Superior temporal gyrus (tissue), 1 donor: ENCODE measurements around the gene PRCD.
"Not testable (repeated sequence)": the region's sequence is repeated elsewhere in the genome, so short reads cannot be mapped to it uniquely, and the experiment has no call there.

Source experiments
- DNase-seq: peaks from one replicate; pipeline ENCODE4 v3.0.0-alpha.2; 2016; ENCODE audit errors: extremely low spot score

The PRCD gene

DNA sequence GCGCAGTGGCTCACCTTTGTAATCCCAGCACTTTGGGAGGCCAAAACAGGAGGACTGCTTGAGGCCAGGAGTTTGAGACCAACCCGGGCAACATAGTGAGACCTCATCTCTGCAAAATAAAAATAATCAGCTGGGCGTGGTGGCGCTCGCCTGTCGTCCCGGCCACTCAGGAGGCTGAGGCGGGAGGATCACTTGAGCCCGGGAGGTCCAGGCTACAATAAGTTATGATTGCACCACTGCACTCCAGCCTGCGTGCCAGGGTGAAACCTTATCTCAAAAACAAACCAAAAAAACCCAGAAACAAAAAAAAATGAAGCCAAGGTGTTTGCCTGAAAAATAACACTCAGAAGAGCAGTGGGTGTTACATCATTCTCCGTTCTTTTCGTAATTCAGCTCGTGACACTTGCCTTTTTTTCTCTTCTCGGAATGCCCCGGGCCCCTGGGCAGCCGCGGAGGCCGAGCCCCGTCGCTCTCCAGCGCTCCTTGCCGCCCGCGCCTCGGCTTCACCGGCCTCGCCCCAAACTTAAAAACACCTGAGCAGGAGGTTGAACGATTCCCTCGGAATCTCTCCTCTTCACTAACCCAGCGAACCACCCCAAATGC lies 17.0 kb downstream of the PRCD start:
- DNase-seq, result no peak

GRCh38 chr17:76557368-76558197 lies 17.7 kb downstream of the PRCD start:
- peak; percentile 92 for DNase-seq

DNA sequence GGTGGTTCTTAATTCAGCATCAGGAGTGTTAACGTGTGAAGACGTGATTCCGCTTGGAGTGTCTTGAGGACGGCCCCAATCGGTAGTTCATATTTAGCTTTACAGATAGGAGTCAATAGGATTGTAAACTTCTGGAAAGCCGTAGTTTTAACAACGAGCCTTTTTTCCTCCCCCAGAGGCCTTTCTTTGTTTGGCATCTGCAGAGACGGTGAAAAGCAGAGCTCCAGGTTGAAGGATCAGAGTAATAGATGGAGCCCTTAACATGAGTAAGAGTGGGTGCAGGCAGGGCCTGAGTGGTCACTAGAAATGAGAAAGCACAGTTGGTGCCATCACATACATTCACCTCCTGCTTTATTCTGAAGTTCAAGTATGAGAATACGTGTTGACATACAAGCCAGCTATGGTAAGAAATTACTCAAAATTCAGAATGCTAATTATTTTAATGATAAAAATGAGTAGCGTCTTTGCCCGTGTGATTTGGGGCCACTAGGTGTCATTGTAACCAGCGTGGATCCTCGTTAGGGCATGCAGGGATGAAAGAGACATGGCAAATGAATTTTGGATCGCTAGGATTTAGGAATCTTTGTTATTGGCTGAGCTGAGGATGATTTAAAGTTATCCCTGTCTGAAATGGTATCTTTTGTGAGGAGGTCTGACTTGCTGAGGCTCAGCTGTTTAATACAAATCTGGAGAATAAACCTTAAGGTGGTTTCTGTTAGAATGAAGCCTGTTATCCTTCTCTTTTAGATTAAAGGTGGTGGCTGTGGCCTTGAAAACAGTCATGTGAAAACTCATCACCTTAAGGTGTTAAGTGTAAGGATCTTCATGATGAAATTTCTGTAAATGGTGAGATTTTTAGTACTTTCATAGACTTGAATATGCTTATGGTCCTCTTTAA lies 18.6 kb downstream of the PRCD start:
- peak; percentile 66 for DNase-seq

GRCh38 chr17:76559460-76559859 lies 19.6 kb downstream of the PRCD start:
- not testable (repeated sequence) for DNase-seq

- no peak for DNase-seq
These were observed 20.4 kb downstream of the PRCD start for GRCh38 chr17:76560036-76560876.

DNA sequence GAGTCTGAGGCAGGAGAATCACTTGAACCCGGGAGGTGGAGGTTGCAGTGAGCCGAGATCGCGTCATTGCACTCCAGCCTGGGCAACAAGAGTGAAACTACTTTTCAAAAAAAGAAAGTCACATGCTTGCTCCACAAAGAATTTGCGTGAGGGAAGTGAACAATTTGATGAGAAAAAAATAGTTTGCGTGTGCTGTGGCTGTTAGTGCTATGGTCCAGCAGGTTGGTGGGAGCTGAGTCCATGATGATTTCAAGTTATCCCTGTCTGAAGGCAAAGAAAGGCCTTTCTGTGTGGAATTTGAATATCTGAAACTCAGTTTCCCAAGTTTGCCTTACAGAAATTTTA lies 21.0 kb downstream of the PRCD start:
- DNase-seq, result no peak

GRCh38 chr17:76561332-76561731 lies 21.5 kb downstream of the PRCD start:
- DNase-seq, result no peak

- DNase-seq, result no peak
These were observed 22.0 kb downstream of the PRCD start for GRCh38 chr17:76561799-76562268.

GRCh38 chr17:76562734-76563148 lies 22.9 kb downstream of the PRCD start:
- peak; percentile 65 for DNase-seq

DNA sequence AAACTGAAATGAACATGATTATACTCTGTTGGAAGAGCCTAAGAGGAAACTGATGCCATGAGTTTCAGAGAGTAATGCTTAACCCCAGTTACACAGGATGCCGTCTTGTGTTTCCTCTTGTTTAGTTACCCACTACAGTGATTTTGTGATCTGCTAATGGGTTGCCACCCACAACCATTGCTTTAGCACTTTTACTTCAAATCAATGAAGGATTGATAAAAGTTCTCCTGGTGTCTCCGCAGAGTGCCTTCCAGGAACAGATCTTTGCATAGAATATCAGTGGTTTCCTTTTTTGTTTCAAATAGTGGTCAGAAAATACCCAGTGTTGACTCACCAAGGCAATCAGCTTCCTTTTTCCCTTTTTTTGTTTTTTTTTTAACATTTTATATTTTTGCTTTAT lies 23.5 kb downstream of the PRCD start:
- DNase-seq, result not testable (repeated sequence)

GRCh38 chr17:76564991-76565727 lies 25.3 kb downstream of the PRCD start:
- not testable (repeated sequence) for DNase-seq

- DNase-seq, result no peak
These were observed 26.1 kb downstream of the PRCD start for GRCh38 chr17:76565728-76566612.

DNA sequence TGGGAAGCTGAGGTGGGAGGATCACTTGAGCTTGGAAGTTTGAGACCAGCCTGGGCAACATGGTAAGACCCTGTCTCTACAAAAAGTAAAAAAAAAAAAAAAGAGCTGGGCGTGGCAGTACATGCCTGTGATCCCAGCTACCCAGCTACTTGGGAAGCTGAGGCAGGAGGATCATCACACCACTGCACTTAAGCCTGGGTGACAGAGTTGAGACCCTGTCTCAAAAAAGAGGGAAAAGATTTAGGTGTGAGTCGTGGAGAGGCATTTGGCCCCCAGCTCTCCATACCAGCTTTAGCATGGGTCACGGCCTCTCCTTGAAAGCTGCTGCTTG lies 26.7 kb downstream of the PRCD start:
- no peak for DNase-seq

DNA sequence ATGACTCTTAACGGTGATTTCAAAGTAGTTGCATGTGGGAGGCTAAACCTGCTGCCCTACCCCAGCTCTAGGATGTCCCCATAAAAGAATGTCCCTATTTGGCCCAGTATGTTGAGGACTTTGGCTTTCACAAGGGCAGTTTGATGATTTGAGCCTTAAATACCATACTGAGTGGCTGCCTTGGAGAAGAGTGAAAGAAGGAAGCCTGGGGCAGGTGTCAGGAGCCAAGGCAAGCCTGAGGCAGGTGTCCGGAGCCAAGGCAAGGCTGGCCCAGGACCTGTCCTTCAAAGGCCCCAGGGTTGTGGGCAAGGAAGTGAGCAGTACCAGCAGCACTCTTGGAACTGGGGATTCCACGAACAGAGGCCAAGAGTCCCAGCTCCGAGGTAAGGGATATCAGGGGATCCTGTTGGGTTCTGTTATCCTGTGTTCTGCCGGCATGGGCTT lies 27.2 kb downstream of the PRCD start:
- no peak for DNase-seq

DNA sequence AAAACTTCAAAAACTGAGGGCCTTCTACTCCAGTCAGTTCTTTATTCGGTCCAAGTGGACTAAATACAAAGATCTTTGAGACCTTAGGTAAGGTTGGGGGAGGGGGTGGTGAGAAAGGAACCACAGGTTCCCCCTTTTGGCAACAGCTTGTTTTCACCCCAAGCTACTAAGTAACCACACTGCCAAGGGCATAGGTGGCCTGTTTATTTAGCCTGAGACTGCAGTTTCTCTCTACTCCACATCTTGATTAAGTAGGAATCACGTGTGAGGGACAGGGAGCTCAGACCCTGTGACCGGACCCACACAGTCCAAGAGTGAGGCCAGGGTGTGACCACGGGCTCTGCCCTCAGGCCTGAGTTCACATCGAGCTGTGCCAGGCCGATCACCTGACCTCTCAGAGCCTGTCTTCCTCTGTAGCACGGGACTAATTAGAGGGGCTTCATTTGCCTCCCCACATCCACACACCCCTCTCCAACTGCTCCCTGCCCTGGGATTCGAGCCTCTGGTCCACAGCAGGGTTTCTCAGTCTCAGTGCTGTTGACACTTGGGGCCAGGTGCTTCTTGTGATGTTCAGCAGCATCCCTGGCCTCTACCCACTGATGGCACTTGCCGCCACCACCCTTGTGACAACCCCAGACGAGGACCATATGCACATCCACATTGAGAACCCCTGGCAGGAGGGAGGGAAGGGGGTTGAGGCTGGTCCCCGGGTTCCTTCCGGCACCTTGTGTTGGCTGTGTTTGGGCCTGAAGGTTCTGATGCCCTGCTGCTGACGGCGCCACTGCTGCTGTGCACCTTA lies 28.0 kb downstream of the PRCD start:
- DNase-seq, result no peak

GRCh38 chr17:76568811-76569221 lies 29.0 kb downstream of the PRCD start:
- DNase-seq, result no peak

GRCh38 chr17:76569607-76570279 lies 29.9 kb downstream of the PRCD start:
- DNase-seq, result peak; percentile 74

GRCh38 chr17:76570457-76570856 lies 30.6 kb downstream of the PRCD start:
- DNase-seq, result no peak
